Chondrocyte (in vitro differentiated cells): Measurements from ENCODE around the gene GPS1. TPM values are rescaled to one million over a fixed set of nuclear protein-coding genes. Genes with fewer than 3 reads are reported as not detected.

Experiments
- DNase-seq: peaks from one replicate; pipeline ENCODE4 v3.0.0; 2021; ENCODE audit warnings: mixed read lengths, low spot score
- H3K27ac Mint-ChIP-seq: one replicate; pipeline ENCODE4 v1.8.0; 2021; ENCODE audit warnings: mild to moderate bottlenecking, moderate library complexity, mixed read lengths; ENCODE audit not compliant: unreplicated experiment
- H3K27me3 Mint-ChIP-seq: 2 replicates; pipeline ENCODE4 v1.8.0; 2021; ENCODE audit warnings: low read depth, mixed read lengths
- H3K36me3 Mint-ChIP-seq: 2 replicates; pipeline ENCODE4 v1.8.0; 2021; ENCODE audit warnings: low read depth, mixed read lengths
- H3K4me1 Mint-ChIP-seq: 2 replicates; pipeline ENCODE4 v1.8.0; 2021; ENCODE audit warnings: low read depth, mild to moderate bottlenecking, mixed read lengths
- H3K4me3 Mint-ChIP-seq: one replicate; pipeline ENCODE4 v1.8.0; 2021; ENCODE audit warnings: mild to moderate bottlenecking, moderate library complexity, mixed read lengths; ENCODE audit not compliant: unreplicated experiment
- H3K9me3 Mint-ChIP-seq: 2 replicates; pipeline ENCODE4 v1.8.0; 2021; ENCODE audit warnings: low read depth, mixed read lengths
- CTCF ChIP-seq: fragments of 200-600 bp; sonication (generic); IDR thresholded peaks from 2 replicates; pipeline ENCODE4 v1.5.0; 2021; ENCODE audit warnings: antibody characterized with exemption, mild to moderate bottlenecking, moderate library complexity
- total RNA-seq: library from RNA; stranded (reverse); gene quantifications from 3 replicates; pipeline ENCODE4 v1.2.1, GENCODE V29; 2021

The GPS1 gene
- total RNA-seq, 1 donor from 2014 or later, result 82.8 TPM

GRCh38 chr17:82076018-82076784 is 24.5 kb downstream of the GPS1 start:
- no peaks in the 10 kb centered on the region for H3K27me3 Mint-ChIP-seq
- no peaks in the 10 kb centered on the region for H3K9me3 Mint-ChIP-seq
- TF ChIP-seq CTCF, result no peak
- H3K4me1 Mint-ChIP-seq, result no peaks in the 10 kb centered on the region
- H3K36me3 Mint-ChIP-seq, result peaks cover 11% of the 10 kb centered on the region
- no peak for DNase-seq
- no peak overlapping the region for H3K4me3 Mint-ChIP-seq
- H3K27ac Mint-ChIP-seq, result no peak overlapping the region

- Mint-ChIP-seq H3K36me3 (peaks cover 11% of the 10 kb centered on the region), H3K4me3 (no peak overlapping the region), H3K9me3 (no peaks in the 10 kb centered on the region), H3K27me3 (no peaks in the 10 kb centered on the region), H3K27ac (no peak overlapping the region), H3K4me1 (no peaks in the 10 kb centered on the region)
- TF ChIP-seq CTCF, result no peak
- no peak for DNase-seq
Observed at GRCh38 chr17:82076785-82077591, 25.3 kb downstream of the GPS1 start.

GRCh38 chr17:82077617-82078358 is 26.1 kb downstream of the GPS1 start:
- no peaks in the 10 kb centered on the region for H3K27me3 Mint-ChIP-seq
- no peaks in the 10 kb centered on the region for H3K9me3 Mint-ChIP-seq
- peaks cover 11% of the 10 kb centered on the region for H3K36me3 Mint-ChIP-seq
- no peak for DNase-seq
- H3K4me3 Mint-ChIP-seq, result no peak overlapping the region
- TF ChIP-seq CTCF, result no peak
- H3K27ac Mint-ChIP-seq, result peak overlapping the region; percentile 57
- H3K4me1 Mint-ChIP-seq, result no peaks in the 10 kb centered on the region

GRCh38 chr17:82078433-82078832 is 26.7 kb downstream of the GPS1 start:
- Mint-ChIP-seq H3K27me3 (no peaks in the 10 kb centered on the region), H3K9me3 (no peaks in the 10 kb centered on the region), H3K27ac (no peak overlapping the region), H3K4me3 (no peak overlapping the region), H3K4me1 (no peaks in the 10 kb centered on the region), H3K36me3 (peaks cover 11% of the 10 kb centered on the region)
- no peak for TF ChIP-seq CTCF
- no peak for DNase-seq
